Neural progenitor cell (in vitro differentiated cells): Measurements from ENCODE around the gene DCP1A.

Experiments
- CTCF ChIP-seq: fragments of 200-600 bp; sonication (generic); IDR thresholded peaks from 2 replicates; pipeline ENCODE4 v1.5.1; 2017; ENCODE audit warnings: antibody characterized with exemption, mild to moderate bottlenecking
- EZH2 ChIP-seq: fragments of 200-600 bp; sonication (generic); IDR thresholded peaks from 2 replicates; pipeline ENCODE4 v1.6.1; 2017; ENCODE audit warnings: antibody characterized with exemption, mild to moderate bottlenecking, moderate library complexity
- EZH2phosphoT487 ChIP-seq: fragments of 200-600 bp; sonication (generic); IDR thresholded peaks from 2 replicates; pipeline ENCODE4 v1.6.1; 2017; ENCODE audit warnings: antibody characterized with exemption

- TF ChIP-seq CTCF (peak; percentile 13), EZH2 (peak; percentile 51), EZH2phosphoT487 (peak; percentile 27)
These were observed at the start of gene DCP1A for GRCh38 chr3:53347261-53348064.
